Endothelial cell (in vitro differentiated cells): Measurements from ENCODE around the gene TMBIM4. TPM values are rescaled to one million over a fixed set of nuclear protein-coding genes. Genes with fewer than 3 reads are reported as not detected.

Experiments used
- DNase-seq: peaks from one replicate; pipeline ENCODE4 v3.0.0; 2021; ENCODE audit warnings: low spot score
- H3K27ac Mint-ChIP-seq: one replicate; pipeline ENCODE4 v1.8.0; 2021; ENCODE audit warnings: mixed read lengths, inconsistent platforms; ENCODE audit not compliant: unreplicated experiment
- H3K27me3 Mint-ChIP-seq: one replicate; pipeline ENCODE4 v1.8.0; 2021; ENCODE audit warnings: mild to moderate bottlenecking, moderate library complexity, mixed read lengths, inconsistent platforms; ENCODE audit not compliant: unreplicated experiment
- H3K36me3 Mint-ChIP-seq: one replicate; pipeline ENCODE4 v1.8.0; 2021; ENCODE audit warnings: mild to moderate bottlenecking, low read depth, mixed read lengths, inconsistent platforms; ENCODE audit not compliant: unreplicated experiment
- H3K4me1 Mint-ChIP-seq: one replicate; pipeline ENCODE4 v1.8.0; 2021; ENCODE audit warnings: mild to moderate bottlenecking, mixed read lengths, inconsistent platforms; ENCODE audit not compliant: unreplicated experiment
- H3K4me3 Mint-ChIP-seq: one replicate; pipeline ENCODE4 v1.8.0; 2021; ENCODE audit warnings: mild to moderate bottlenecking, mixed read lengths, inconsistent platforms; ENCODE audit not compliant: unreplicated experiment
- H3K9me3 Mint-ChIP-seq: one replicate; pipeline ENCODE4 v1.8.0; 2021; ENCODE audit warnings: mixed read lengths, inconsistent platforms; ENCODE audit not compliant: unreplicated experiment
- CTCF ChIP-seq: fragments of 200-600 bp; sonication (generic); IDR thresholded peaks from one replicate; pipeline ENCODE4 v1.5.0; 2021; ENCODE audit warnings: antibody characterized with exemption; ENCODE audit not compliant: unreplicated experiment
- total RNA-seq: library from RNA; stranded (reverse); fragmentation: NEBNext Ultra II Directional; extraction: Animal tissue kit (Norgen Biotek cat#: 25700); gene quantifications from one replicate; pipeline ENCODE4 v1.2.1, GENCODE V29; 2021; ENCODE audit not compliant: unreplicated experiment

TMBIM4 gene
- total RNA-seq, 1 donor from 2014 or later, result 52.5 TPM

- TF ChIP-seq CTCF, result no peak
- no peak for DNase-seq
- Mint-ChIP-seq H3K4me1 (no peaks in the 10 kb centered on the region), H3K27ac (no peak overlapping the region), H3K27me3 (peaks cover 2% of the 10 kb centered on the region), H3K36me3 (peaks cover under 1% of the 10 kb centered on the region), H3K9me3 (no peaks in the 10 kb centered on the region), H3K4me3 (no peak overlapping the region)
These were observed 36.3 kb upstream of the TMBIM4 start for GRCh38 chr12:66206141-66206540.

GRCh38 chr12:66203820-66204219 is 34.0 kb upstream of the TMBIM4 start:
- Mint-ChIP-seq H3K4me1 (no peaks in the 10 kb centered on the region), H3K36me3 (no peaks in the 10 kb centered on the region), H3K27ac (no peak overlapping the region), H3K27me3 (peaks cover 2% of the 10 kb centered on the region), H3K9me3 (no peaks in the 10 kb centered on the region), H3K4me3 (no peak overlapping the region)
- DNase-seq, result no peak
- TF ChIP-seq CTCF, result no peak

- no peak overlapping the region for H3K27ac Mint-ChIP-seq
These were observed 30.2 kb upstream of the TMBIM4 start for GRCh38 chr12:66199831-66200509.

DNA sequence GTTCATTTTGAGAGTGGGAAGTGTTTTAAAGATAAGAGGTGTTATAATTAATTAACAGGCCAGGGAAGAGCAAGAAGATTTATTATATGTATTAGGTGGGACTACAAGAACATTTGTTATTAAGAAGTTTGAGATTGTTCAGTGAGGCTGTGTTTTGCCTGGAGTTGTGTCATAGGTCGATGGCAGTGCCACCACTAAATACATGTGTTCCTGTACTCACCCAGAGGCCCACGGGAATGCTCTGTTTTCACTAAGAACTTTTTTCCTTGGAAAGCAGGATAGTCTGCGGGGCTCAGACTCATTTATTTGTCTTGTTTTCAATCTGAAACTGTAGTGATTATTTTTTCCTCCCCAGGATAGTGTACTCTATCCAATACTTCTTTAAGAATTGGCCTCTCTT is 29.3 kb upstream of the TMBIM4 start:
- no peak for TF ChIP-seq CTCF
- peaks cover 15% of the 10 kb centered on the region for H3K4me1 Mint-ChIP-seq
- DNase-seq, result no peak
- H3K9me3 Mint-ChIP-seq, result no peaks in the 10 kb centered on the region
- no peak overlapping the region for H3K4me3 Mint-ChIP-seq
- peaks cover 2% of the 10 kb centered on the region for H3K27me3 Mint-ChIP-seq
- no peaks in the 10 kb centered on the region for H3K36me3 Mint-ChIP-seq
- H3K27ac Mint-ChIP-seq, result no peak overlapping the region

More at GRCh38 chr12:66199831-66200509, 30.2 kb upstream of the TMBIM4 start:
- DNase-seq, result no peak
- H3K9me3 Mint-ChIP-seq, result no peaks in the 10 kb centered on the region
- no peak for TF ChIP-seq CTCF
- no peak overlapping the region for H3K4me3 Mint-ChIP-seq
- no peaks in the 10 kb centered on the region for H3K36me3 Mint-ChIP-seq
- peaks cover 15% of the 10 kb centered on the region for H3K4me1 Mint-ChIP-seq
- peaks cover 2% of the 10 kb centered on the region for H3K27me3 Mint-ChIP-seq

DNA sequence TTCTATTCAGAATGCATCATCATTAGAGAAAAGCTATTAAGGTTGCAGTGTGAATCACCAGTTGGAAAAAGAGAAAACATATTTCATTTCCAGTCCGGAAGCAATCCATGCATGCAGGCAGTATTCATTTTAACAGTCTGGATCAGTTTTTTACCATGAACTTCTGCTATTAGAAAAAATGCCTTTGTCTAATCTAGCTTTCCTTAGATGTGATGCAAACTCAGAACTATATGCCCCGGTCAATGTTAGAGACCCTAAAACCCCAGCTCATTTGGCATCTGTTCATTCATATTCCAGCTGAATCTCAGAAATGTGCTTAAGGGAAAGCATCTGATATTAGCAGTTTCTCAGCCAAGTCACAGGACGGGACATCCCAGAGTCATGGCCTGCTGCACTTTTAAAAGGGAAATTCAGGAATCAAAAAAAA is 27.7 kb upstream of the TMBIM4 start:
- H3K4me3 Mint-ChIP-seq, result no peak overlapping the region
- peaks cover 2% of the 10 kb centered on the region for H3K27me3 Mint-ChIP-seq
- H3K4me1 Mint-ChIP-seq, result peaks cover 15% of the 10 kb centered on the region
- no peak for DNase-seq
- H3K9me3 Mint-ChIP-seq, result no peaks in the 10 kb centered on the region
- no peaks in the 10 kb centered on the region for H3K36me3 Mint-ChIP-seq
- H3K27ac Mint-ChIP-seq, result no peak overlapping the region
- no peak for TF ChIP-seq CTCF
